PC-9 (cell line): ENCODE results near the gene PGA3.

Experiments
- CTCF ChIP-seq: fragments of 200-600 bp; sonication (generic); conservative IDR thresholded peaks from 2 replicates; pipeline ENCODE4 v1.6.1; 2017; ENCODE audit warnings: mixed run types, antibody characterized with exemption, mild to moderate bottlenecking, moderate library complexity
- EZH2 ChIP-seq: fragments of 200-600 bp; sonication (generic); IDR thresholded peaks from 2 replicates; pipeline ENCODE4 v1.8.0; 2017; ENCODE audit warnings: antibody characterized with exemption, low read depth

GRCh38 chr11:61183645-61184044, 19.7 kb upstream of the PGA3 start:
- TF ChIP-seq EZH2 (no peak), CTCF (no peak)
